ENCODE data around the gene RETREG3.
"Not testable (repeated sequence)": the region's sequence is repeated elsewhere in the genome, so short reads cannot be mapped to it uniquely, and the experiment has no call there.

RETREG3 gene

GRCh38 chr17:42568341-42569111, 40.6 kb downstream of the RETREG3 start:
- no peak for DNase-seq

- DNase-seq: peak; percentile 85
These were observed 42.1 kb downstream of the RETREG3 start, which contains the start of gene MLX for GRCh38 chr17:42566883-42567573. Gene MLX, plus strand, starts transcription at chr17:42567100. Its CDS starts 25 bp downstream, at chr17:42567125.

GRCh38 chr17:42566215-42566882, 42.8 kb downstream of the RETREG3 start:
- DNase-seq: no peak

GRCh38 chr17:42565523-42566214, 43.5 kb downstream of the RETREG3 start:
- DNase-seq: no peak

GRCh38 chr17:42564815-42565522, 44.2 kb downstream of the RETREG3 start:
- no peak for DNase-seq

- no peak for DNase-seq
These were observed 45.2 kb downstream of the RETREG3 start for GRCh38 chr17:42563950-42564349.

- no peak for DNase-seq
These were observed 45.6 kb downstream of the RETREG3 start for GRCh38 chr17:42563543-42563942.

GRCh38 chr17:42563143-42563509, 46.0 kb downstream of the RETREG3 start:
- no peak for DNase-seq

GRCh38 chr17:42562388-42563142, 46.6 kb downstream of the RETREG3 start:
- no peak for DNase-seq

- peak; percentile 87 for DNase-seq
These were observed 47.2 kb downstream of the RETREG3 start, which contains the start of gene COASY for GRCh38 chr17:42561897-42562387. Gene COASY, plus strand, starts transcription at chr17:42562148. Its CDS starts 475 bp downstream, at chr17:42562623.

GRCh38 chr17:42560246-42560645, 48.9 kb downstream of the RETREG3 start:
- no peak for DNase-seq

- DNase-seq: no peak
These were observed 50.1 kb downstream of the RETREG3 start for GRCh38 chr17:42559075-42559474.

GRCh38 chr17:42555961-42556617, 53.1 kb downstream of the RETREG3 start:
- DNase-seq: not testable (repeated sequence)

GRCh38 chr17:42555122-42555622, 54.0 kb downstream of the RETREG3 start:
- DNase-seq: no peak

- DNase-seq: peak; percentile 58
These were observed 54.7 kb downstream of the RETREG3 start for GRCh38 chr17:42554250-42555121.

- DNase-seq: no peak
These were observed 55.3 kb downstream of the RETREG3 start for GRCh38 chr17:42553866-42554249.

- no peak for DNase-seq
These were observed 55.9 kb downstream of the RETREG3 start for GRCh38 chr17:42553161-42553818.

GRCh38 chr17:42552736-42553135, 56.4 kb downstream of the RETREG3 start, which contains the start of gene HSD17B1:
Gene HSD17B1, plus strand, starts transcription at chr17:42552923. Its CDS starts 11 bp downstream, at chr17:42552934.
- DNase-seq: not testable (repeated sequence)
